Stimulated activated CD4-positive, alpha-beta T cell treated with anti-CD3 and anti-CD28 coated beads, Interleukin-4, amount 100 ng/mL, for 4 hours (primary cell): ENCODE data around the gene ZNF628.
"Not testable (repeated sequence)": the region's sequence is repeated elsewhere in the genome, so short reads cannot be mapped to it uniquely, and the experiment has no call there.

Experiments
- DNase-seq, 2 experiments: peaks; one replicate each; pipeline ENCODE4 v3.0.0-alpha.2; 2020

The ZNF628 gene

DNA sequence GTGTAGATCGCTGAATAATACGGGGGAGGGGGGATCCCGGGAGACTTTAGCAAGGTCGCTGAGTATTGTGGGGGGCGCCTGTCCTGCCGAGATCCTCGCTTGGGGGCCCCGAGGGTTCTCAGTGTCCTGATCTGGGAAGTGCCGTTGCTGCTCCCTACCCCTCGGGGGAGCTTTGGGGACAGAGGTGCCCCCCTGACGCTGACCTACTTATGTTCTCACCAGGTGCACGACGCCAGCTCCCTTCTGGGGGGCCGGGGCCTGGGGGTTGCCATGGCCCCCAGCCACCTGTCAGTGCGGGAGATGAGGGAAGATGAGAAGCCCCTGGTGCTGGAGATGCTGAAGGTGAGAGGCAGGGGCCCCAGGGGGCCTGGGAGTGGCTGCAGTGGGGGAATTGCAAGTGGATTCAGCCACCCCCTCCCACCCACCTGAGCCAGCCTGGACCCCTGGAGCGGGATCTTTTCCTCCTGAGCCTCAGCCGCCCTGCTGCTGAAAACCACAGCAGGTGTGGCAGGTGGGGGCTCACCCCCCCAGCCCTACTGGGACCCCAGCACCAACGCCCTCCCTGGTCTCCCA lies 9.1 kb downstream of the ZNF628 start:
- no peak for DNase-seq

DNA sequence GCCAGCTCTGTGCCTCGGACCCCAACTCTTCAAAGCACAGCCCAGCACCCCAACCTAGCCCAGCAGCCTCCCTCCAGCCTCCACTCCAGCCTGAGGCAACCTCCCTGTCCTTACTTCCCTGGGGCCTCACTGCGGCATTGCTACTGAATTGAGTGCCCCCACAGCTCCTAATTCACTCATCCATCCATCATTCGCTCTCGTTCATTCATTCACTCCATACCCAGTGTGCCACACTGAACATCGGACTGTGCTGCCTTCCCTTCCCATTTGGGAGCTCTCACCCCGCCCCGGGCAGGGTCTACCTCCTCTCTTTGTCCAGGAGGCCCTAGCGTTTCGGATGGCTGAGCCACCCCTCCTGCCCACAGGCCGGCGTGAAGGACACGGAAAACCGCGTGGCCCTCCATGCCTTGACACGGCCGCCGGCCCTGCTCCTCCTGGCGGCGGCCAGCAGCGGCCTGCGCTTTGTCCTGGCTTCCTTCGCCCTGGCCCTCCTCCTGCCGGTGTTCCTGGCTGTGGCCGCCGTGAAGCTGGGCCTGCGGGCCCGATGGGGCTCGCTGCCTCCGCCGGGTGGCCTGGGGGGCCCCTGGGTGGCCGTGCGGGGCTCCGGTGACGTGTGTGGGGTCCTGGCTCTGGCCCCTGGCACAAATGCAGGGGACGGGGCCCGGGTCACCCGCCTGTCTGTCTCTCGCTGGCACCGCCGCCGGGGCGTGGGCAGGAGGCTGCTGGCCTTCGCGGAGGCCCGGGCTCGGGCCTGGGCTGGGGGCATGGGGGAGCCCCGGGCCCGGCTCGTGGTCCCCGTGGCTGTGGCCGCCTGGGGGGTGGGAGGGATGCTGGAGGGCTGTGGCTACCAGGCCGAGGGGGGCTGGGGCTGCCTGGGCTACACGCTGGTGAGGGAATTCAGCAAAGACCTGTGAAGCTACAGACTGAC lies 9.9 kb downstream of the ZNF628 start:
- DNase-seq = no peak

DNA sequence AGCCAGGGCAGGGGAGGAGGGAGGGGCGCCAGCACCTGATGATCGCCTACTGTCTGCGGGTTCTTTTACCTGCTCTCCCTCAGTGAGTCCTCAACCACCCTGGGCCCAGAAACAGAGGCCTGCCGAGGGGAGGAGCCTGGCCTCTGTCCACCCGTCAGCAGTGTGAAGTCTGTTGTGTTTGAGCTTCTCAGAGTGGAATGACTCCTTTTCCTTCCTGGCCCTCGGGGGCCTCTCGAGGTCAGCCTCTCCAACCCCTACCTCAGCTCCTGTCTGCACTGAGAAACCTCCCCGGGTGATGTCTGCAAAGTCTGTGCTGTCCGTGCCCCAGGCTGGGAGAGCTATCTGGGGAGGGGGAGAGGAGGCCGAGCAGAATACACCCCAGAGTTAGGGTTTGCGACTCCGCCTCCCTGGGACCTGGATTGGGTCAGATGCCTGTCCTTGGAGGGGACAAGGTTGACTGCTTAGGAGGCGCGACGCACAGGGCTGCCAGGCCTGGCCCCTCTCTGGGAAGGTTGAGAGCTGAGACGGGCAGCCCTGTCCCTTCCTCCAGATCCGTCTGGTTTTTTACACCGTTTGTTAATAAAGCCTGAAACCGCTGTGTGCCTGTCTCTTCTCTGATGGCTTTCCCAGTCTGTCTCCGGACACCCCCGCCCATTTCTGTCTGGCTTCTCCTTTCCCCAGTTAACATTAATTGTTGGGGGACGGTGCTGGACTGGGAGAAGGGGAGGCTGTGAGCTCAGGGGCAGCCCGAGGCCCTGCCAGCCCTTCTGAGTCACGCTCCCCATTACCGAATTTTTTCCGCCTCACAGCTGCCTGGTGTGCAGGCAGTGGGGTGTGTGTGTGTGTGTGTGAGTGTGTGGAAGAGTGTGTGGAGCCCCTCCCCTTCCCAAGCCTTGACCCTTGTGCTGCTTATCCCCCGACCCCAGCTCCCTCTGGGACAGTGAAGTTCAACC lies 10.8 kb downstream of the ZNF628 start:
- peak; percentile 47 to 65 for DNase-seq

DNA sequence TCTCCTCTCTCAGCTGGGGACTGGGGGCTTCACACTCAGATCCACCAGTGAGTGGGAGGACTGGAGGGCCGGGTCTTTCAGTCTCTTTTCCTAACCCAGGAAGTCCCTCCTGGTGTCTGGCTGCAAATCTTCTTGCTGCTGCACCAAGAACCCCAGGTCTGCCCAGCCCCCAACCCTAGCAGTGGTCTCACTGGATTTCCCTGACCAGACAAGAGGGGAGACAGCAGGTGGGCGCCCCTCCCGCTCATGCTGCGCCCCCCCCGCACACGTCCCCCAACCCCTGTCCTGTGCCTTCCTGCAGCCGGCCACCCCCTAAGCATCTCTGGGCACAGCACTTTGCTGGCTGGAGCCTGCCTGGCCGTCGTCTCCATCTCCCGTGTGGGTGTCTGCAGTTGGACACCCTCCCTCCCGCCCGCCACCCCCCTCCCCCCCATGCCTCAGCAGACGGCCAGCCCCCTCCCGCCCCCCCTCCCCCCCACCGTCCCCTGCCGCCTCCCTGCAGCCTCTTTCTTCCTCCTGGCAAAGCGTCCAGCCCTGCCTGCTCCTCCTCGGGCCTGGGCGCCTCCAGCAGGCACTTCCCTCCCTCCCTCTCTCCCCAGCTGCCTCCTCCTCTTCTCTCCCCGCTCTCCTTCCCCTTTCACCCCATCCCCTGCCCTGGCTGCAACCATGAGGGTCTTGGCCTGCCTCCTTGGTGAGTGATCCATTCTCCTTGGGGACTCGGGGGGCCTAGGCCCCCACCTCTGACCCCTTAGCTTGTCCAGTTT lies 11.7 kb downstream of the ZNF628 start, which contains the start of gene SSC5D:
Gene SSC5D (plus strand): TSS at position 513 of the 764 bp plus-strand sequence. CDS start 154 bp downstream, at position 667.
- DNase-seq = no peak

DNA sequence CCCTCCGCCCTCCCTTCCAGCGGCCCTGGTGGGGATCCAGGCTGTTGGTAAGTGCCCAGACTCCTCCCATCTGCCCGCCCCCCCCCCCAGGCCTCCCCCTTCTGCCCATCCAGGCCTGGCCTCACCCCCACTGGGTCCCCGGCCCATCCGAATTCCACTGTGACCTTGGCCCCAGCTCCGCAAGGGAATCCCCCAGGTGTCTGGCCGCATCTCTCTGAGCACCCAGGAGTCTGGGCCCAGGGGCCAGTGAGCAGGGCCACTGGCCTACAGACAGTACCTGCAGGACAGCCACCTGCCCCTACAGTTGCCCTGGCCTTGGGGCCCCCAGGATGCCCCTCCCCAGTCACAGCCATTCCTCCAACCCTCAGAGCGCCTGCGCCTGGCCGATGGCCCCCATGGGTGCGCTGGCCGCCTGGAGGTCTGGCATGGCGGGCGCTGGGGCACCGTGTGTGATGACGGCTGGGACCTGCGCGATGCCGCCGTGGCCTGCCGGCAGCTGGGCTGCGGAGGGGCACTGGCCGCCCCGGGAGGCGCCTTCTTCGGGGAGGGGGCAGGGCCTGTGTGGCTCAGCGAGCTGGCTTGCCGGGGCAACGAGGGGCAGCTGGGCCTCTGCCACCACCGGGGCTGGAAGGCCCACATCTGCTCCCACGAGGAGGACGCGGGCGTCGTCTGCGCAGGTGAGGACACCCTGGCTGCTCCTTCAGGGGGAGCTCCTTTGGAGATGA lies 12.7 kb downstream of the ZNF628 start:
- DNase-seq = no peak

DNA sequence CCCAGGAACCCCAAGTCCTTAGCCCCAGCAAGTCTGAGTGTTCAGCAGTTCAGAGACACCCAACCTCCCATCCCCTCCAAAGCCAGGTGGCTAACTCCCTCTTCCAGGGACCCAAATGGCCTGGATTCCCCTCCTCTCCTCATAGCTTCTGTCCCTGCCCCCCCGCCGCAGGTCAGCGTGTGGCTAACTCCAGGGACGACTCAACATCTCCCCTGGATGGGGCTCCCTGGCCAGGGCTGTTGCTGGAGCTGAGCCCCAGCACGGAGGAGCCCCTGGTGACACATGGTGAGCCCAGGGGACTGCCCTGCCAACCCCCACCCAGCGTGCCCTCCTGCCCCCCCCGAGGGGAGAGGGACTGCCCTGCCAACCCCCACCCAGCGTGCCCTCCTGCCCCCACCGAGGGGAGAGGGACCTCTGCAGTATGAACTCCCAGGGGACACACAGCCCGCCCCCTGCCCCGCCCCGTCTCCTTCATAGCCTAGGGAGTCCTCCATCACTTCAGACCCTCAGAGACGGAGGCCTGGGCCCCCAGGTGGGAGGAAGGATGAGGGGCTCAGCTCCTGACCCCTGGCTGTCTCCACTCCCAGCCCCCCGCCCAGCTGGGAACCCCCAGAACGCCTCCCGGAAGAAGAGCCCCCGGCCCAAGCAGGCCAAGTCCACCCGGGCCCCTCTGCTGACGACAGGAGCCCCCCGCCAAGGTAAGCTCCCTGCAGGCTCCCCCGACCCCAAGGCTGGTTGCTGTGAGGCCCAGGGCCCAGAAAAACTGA lies 13.5 kb downstream of the ZNF628 start:
- DNase-seq = no peak

DNA sequence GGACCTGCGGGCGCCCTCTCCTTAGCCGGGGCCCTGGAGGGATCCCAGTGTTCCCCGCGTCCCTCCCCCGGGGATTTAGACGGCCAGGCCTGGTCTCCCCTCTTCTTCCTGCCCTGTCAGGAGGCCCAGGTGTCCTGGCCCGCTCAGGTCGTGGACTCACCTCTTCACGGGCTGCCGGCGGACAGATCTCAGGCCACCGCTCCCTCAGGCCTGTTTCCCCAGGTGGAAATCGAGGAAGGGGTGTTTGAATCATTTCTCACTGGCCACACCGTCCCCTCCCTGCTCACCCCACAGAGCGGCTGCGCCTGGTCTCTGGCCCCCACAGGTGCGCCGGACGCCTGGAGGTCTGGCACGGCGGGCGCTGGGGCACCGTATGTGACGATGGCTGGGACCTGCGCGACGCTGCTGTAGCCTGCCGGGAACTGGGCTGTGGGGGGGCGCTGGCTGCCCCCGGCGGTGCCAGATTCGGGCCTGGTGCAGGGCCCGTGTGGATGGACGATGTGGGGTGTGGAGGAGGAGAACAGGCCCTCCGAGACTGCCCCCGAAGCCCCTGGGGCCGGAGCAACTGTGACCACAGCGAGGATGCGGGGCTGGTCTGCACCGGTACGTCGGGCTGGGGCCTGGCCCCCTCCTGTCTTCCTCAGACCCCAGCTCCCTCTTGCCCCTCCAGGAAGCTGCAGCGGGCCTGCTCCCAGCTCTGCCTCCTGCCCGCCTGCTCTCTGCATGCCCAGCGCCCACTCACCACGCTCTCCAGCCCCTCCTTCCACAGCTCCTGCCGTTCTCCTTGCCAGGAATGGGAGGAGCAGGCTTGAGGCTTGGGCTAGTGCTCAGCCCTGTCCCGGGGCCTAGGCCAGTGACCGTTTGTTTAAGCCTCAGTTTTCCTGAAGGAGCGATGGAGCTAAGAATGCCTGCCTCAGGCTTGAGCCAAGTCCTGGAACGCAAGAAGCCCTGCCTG lies 14.3 kb downstream of the ZNF628 start:
- DNase-seq = no peak

DNA sequence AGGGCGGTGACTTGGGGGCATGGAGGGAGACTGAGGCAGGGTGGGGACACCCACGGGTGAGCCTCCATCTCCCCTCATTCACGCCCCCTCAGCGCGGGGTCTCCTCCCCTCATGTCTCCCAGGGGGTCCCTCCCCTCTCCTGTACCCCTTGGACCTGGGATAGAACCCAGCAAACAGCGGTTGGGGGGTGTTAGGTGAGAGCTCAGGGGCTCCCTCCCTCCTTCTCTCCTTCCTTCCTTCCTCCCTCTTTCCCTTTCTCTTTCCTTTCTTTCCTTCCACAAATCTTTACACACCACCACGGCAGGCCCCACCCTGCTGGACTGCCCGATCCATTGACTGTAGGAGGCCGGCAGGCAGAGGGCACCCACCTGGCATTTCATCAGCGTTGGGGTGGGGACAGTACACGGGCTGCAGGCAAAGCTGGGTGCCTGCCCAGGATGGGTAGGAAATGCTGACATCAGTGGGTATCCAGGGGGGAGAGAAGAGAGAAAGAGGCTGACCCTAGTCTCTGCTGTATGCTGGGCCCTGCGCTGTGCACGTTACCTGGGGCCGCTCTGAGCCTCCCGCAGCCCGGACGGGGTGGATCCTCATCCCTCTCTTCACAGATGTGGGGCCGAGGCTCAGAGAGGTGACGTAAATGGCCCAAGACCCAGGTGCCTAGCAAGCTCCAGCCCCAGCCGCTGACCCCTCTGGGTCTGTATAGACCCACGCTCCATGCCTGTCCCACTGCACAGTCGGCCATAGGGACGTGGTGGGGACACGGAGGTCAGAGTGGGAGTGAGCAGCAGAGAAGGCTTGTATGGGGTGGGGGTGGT lies 15.3 kb downstream of the ZNF628 start:
- DNase-seq = no peak

DNA sequence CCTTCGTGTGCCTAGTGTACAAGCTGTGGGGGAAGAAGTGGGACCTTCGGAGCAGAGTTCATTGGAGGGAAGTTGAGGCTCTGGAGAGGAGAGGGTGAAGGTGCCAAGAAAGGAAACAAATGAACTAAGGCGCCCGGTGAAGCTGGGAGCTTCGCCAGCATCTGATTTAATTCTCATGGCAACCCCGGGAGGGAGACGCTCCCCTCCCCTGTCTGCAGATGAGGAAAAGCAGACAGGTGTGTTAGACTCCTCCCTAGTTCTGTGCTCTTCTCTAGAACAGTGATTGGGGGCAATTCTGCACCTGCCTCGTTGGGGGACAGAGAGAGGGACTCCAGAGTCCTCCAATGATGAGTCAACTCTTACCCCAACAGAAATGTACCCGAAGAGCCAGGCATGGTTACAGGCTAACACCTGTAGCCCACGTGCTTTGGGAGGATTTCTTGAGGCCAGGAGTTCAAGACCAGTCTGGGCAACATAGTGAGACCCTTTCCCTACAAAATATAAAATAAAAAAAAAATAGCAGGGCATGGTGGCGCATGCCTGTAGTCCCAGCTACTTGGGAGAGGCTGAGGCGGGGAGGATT lies 16.0 kb downstream of the ZNF628 start:
- no peak for DNase-seq

DNA sequence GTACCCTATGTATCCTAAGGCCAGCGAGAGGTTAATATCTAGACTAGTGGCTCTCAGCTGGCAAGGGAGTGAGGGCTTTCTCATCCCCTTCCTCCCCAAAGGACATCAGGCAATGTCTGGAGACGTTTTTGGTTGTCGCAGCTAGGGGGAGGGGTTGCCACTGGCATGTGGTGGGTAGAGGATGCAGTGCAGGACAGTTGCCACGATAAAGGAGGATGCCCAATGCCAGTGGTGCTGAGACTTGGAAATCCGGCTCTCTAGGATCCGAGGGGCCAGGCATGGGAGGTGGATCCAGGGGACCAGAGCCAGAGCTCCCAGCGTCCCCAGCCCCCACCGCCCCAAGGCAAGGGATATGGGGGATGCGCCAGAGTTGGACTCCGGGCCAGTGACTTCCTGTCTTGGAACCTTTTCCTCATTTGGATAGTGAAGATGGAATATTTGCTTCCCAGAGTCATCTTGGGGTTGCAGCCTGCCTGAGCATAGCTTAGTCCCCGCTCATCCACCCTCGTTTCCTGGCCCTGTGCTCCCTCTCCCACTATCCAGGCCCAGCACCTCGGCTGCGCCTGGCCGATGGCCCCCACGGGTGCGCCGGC lies 16.7 kb downstream of the ZNF628 start:
- DNase-seq = no peak

DNA sequence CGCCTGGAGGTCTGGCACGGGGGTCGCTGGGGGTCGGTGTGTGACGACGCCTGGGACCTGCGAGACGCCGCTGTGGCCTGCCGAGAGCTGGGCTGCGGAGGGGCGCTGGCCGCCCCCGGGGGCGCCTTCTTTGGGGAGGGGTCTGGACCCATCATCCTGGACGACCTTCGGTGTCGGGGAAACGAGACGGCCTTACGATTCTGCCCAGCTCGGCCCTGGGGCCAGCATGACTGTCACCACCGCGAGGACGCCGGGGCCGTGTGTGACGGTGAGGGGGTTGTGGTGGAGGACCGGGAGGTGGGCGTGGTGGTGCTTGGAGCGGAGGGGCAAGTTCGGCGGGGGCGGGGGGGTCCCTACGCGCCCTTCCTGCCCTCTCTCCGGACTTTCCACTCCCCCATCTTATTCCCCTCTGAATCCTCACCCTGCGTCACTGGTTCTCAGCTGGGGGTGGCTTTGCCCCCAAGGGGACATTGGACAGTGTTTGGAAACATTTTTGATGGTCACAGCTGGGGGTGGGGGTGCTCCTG lies 17.3 kb downstream of the ZNF628 start:
- DNase-seq = no peak

DNA sequence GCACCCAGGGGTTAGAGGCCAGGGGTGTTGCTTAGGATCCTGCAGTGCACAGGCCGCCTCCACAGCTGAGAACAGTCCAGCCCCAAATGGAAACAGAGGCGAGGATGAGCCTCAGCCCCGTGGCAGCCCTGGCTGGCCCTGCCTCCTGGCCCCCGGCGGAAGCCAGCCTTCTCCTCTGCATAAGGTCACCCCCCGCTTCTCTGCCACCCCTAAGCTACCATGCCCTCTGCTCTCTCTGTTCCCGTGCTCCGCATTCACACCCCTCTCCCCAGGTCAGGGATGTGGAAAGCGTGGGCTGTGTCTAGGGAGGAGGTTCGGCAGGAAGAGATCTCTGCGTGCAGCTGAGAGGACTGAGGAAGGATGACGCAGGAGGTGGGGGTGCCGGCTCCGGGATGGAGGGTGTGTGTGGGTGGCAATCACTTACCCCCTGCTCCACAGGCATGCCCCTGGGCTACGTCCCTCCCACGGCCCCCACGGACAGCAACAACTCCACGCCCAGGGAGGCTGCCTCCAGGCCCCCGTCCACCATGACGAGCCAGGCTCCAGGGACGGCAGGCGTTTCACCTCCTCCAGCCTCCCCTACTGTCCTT lies 17.9 kb downstream of the ZNF628 start:
- DNase-seq = no peak

DNA sequence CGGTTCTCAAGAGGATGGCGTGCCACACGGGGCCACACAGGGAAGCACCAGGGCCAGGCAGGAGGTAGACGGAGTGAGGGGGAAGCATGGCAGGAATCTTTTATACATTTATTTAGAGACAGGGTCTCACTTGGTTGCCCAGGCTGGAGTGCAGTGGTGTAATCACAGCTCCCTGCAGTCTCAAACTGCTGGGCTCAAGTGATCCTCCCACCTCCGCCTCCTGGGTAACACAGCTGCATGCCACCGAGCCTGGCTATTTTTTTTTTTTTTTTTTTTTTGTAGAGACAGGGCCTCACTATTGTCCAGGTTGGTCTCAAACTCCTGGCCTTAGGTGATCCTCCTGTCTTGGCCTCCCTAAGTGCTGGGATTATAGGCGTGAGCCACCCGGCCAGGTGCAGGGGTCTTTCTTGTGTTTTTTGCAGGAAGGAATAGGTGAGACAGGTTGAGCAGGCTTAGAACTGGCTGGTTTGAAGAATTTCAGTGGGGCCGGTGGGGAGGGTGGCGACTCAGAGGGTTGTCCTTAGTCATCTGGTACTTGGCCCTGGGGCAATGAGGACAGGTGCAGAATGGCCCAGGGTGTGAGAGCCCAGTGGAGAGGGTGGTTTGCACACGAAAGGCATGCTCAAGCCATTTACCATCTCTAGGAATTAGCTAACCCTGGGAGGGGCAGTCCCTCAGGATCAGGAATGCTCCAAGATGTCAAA lies 19.4 kb downstream of the ZNF628 start:
- no peak for DNase-seq

DNA sequence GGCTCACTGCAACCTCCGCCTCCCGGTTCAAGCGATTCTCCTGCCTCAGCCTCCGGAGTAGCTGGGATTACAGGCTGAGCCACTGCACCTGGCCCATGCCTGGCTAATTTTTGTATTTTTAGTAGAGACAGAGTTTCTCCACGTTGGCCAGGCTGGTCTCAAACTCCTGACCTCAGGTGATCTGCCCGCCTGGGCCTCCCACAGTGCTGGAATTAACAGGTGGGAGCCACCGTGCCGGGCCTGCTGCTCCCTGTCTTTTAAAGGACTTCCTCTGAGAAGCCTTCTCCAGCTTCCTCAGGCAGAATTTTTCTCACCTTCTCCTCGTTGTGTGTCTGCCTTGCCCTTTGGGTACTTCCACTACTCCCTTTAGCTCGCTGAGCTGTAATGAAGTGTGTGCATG lies 20.4 kb downstream of the ZNF628 start:
- not testable (repeated sequence) for DNase-seq

DNA sequence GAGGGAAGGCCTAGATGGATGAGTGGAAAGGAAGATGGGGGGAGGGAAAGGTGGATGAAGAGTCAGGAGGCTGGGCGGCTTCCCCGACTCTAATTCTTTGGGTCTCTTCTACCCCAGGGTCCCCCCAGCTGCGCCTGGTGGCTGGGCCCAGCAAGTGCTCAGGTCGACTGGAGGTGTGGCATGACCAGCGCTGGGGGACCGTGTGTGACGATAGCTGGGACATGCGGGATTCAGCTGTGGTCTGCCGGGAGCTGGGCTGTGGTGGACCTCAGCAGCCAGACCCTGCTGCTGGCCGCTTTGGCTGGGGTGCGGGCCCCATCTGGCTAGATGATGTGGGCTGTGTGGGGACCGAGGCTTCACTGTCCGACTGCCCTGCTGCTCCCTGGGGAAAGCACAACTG lies 21.3 kb downstream of the ZNF628 start:
- no peak for DNase-seq

DNA sequence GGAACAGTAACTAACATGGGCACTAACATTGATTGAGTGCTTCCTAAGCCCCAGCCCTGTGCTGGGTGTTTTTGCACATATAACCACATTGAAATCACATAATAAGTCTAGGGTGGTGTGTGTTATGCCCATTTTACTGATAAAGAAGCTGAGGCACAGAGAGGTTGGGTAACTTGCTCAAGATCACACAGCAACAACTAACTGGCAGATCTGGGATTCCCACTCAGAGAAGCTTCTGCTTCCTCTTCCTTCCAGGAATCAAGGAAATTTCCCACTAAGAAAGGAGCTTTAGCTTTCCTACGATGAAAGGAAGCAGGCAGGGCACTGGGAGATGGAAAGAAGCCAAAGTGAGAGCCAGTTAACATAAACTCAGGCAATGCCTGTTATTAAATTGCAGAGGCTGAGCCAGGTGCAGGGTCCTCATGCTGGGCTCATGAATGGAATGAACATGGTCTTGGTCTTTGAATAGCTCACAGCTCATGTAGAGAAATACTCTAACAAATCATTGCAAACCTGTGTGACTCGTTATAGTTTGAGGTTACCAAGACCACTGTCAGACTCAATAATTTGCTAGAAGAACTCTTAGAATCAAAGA lies 21.9 kb downstream of the ZNF628 start:
- DNase-seq = no peak
